TTC549 (cell line): ENCODE data around the gene ANXA9.

Source experiments
- FAIRE-seq: peaks from 2 replicates; lab custom pipeline; 2012; peaks lifted over from hg19 to GRCh38; lab: Jason Lieb, UNC

Gene ANXA9

DNA sequence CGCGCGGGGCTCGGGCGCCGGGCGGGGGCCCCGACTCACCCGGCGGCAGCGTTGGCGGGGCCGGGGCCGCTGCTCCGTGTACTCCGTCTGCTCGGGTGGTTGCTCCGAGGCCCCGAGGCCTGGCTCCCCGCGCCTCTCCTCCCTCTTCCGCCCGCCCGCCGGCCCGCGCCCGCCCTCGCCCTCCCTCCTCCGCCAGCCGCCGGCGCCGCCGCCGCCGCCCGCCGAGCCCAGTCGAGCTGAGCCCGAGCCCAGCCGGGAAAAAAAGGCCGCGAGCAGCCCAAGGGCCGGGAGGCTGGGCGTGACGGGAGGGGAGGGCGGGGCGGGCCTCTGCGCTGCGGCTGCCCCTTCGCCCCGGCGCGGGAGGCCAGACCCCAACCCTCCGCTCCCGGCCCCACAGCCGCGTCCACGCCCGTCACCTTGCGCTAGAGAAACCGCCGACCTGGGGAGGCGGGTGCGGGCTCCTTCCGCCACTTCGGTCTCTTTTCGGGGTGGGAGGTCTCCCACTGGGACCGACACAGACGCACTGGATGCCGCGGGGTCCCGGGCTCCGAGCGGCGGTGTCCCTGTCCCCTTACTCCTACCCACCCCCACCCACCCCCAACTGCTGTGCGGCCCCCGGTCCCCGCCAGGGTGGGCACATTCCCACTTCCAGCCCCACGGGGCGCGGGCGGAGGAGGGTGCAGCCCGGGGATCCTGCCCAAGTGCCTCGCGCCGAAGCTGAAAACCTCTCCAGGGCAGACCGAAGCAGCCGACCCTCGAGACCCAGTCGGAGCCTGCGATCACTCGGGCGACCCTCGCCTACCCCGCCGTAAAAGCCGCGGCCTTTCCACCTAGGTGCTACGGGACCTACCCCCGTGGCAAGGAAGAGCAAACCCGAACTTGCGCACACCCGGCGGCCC, 7.3 kb upstream of the ANXA9 start, which contains the start of gene CERS2:
Gene CERS2 (minus strand): TSS at position 256 of the 899 bp plus-strand sequence. CDS start 5,745 bp downstream, outside the sequence.
- FAIRE-seq: no peak

DNA sequence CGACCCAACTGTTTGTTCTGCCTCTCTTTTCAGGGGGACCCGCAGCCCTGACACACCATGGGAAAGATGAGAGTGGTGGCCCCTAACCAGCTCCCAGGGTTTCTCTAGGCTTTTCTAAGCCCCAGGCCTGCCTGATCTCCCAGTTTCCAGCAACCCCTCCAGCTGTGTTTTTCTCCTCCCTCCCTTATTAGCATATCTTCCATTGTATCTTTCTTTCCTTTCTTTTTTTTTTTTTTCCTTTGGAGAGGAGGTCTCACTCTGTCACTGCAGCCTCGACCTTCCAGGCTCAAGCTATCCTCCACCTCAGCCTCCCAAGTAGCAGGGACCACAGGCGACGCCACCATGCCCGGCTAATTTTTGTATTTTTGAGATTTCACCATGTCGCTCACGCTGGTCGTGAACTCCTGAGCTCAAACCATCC, 5.7 kb upstream of the ANXA9 start:
- no peak for FAIRE-seq

DNA sequence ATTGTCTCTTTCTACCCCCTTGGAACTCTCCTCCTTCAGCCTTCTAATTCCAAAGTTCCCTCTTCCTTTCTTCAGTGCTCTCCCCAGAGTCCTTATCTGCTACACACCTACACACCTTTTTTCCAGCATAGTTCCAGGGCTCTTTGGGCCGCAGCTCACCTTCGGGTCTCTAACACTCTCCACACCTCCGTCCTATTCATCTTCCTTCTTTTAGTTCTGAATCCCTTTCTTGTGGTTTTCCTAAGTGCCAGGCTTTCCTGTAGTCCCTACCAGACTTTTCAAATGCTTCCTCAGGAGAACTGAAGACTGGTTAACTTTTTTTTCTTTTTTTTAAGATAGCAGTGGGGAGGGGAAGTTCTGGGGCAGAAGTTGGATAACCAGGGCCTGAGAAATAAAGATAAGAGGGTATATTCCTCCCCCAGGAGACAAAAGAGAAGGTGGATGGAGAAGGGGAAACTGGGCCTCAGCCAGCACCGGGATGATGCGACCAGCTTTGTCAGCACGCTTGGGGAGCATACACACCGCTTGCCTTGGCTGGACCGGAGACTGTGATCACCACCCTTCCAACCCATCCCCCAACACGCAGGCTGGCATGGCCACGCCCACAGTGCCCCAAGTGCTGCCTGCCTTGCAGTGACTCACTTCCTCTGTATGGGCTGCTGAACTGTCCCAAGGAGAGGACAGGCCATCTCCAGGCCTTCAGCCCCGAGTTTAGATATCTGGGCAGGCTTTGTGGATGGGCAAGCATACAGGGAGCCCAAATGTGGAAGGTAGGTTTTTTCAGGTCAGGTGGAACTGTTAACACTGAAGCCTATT, 5.0 kb upstream of the ANXA9 start:
- FAIRE-seq: peak; percentile 65

DNA sequence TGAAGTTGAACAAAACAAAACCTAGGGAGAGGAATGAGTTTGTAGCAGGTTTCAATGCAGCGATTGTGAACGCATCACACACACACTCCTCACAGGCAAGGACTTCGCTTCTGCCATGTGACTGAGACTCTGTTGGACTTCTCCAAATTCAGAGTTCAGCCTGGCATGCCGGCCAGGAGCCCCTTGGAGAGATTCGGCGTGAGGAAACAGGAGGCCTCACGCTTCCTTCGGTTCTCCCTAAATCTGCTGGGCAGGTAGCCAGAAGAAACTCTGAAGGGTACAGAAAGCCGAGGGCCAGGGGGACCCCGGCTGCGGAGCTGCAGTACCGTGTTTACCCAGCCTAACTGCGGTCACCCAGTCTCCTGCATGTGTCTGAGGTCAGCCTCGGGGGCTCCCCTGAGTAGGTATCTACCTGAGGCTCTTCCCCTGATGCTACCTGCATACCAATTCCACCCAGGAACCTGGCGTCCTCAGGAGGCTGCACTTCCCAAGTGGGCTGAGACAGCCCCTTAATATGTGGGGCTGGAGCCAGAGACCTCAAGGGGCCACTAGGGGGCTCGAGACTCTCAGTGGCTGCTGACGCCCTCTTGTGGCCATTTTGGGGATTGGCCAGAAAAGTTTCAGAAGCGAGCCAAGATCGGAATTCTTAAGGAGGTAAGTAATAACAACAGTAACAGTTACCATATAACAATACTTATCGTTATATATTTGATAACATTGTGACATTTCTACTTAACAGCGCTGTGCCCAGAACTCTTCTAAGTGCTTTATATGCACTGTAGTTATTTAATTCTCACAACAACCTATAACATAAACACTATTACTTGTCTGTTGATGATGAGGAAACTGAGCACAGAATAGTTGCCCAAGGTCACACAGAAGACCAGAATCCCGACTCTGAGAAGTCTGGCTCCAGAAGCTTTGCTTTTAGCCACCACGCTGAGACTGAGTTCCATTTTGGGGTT, 2.7 kb upstream of the ANXA9 start:
- FAIRE-seq: peak; percentile 96

DNA sequence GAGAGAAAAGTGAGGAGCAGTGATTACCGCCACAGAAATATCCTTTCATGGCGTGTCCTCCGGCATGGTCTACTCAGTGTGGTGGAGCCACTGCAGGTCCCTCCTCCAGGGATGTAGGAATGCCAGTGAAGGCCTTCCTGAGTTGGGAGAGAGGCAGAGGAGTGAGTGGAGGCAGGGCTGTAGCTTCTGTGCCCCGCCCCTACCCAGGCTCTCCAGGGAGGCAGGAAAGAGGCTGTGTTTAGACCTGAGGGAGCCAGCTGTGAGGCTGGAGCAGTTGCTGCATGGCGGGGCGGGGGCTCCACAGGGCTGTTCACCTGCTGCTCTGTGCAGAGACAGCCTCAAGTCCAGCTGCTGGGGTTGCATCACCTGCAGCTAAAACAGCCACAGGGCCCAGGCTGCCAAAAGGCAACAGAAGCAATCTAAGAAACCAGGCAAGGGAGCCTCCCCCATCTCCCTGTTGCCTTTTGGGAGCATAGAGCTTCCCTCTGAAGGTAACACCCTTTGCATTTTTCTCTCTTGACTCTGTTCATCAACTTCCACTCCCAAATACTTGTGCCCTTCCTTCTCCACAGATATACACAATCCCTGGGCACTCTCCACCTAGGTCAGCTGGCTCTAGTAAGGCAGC, 801 bp upstream of the ANXA9 start:
- FAIRE-seq: no peak

DNA sequence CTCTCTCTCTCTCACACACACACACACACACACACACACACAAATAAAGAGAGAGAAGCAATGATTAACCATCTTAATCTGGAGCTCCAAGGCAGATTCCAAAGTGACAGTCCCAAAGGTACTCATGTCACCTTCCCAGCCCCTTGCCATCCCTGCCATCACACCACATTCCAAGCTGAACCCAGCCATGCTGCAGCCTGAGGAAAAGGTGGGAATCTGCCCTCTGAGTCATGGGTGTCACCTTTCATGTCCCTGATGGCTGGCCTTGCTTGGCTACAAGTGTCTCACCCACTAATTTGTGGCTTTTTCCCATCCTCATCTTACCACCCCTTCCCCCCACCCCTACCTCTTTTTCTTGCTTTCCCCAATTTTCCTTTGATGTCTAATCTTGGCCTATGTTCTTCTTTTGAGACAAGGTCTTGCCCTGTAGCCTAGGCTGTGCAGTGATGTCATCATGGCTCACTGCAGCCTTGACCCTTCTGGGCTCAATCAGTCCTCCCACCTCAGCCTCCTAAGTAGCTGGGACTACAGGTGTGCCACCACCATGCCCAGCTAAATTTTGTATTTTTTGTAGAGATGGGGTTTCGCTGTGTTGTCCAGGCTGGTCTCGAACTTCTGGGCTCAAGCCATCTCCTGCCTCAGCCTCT, 3.2 kb downstream of the ANXA9 start:
- FAIRE-seq: no peak

DNA sequence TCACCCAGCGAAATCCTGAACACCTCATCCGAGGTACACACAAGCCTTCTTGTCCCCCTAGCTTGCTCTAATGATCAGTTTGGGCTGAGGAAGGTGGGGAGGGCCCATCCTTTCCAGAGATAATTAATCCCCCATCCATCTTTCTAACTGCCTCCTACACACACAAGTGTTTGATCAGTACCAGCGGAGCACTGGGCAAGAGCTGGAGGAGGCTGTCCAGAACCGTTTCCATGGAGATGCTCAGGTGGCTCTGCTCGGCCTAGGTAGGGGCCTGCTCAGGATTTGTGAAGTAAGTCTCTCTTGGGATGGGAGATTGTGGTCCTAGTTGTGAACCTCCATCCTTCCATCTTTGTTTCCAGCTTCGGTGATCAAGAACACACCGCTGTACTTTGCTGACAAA, 5.8 kb downstream of the ANXA9 start:
- no peak for FAIRE-seq

DNA sequence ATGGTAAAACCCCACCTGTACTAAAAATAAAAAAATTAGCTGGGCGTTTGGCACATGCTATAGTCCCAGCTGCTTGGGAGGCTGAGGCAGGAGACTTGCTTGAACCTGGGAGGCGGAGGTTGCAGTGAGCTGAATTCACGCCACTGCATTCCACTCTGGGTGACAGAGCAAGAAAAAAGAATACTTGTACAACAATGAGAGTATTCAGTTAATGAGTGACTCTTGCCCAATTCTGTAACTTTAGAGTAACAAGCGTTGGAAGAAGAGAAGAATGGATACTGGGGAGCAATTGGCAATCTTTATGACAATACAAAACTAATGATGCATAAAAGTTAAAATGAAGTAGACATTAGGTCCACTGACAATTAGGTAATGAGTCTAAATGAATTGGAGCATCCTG, 10.5 kb downstream of the ANXA9 start:
- no peak for FAIRE-seq

DNA sequence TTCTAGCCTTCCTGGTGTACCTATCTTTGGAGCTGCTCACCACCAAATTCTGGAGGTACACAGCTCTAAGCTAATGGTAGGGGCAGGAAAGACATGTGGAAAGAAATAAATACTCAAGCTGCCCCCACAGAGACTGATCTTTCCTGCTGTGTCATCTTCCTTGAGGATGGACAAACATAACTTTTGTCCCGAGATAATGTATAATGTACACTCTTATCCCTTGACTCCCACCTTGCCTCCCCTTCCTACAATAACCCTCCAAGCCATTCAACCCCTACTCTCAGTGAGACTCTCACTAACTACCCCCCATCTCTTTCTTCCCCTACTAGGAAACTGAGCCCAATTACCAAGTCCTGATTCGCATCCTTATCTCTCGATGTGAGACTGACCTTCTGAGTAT, 12.2 kb downstream of the ANXA9 start:
- FAIRE-seq: no peak

DNA sequence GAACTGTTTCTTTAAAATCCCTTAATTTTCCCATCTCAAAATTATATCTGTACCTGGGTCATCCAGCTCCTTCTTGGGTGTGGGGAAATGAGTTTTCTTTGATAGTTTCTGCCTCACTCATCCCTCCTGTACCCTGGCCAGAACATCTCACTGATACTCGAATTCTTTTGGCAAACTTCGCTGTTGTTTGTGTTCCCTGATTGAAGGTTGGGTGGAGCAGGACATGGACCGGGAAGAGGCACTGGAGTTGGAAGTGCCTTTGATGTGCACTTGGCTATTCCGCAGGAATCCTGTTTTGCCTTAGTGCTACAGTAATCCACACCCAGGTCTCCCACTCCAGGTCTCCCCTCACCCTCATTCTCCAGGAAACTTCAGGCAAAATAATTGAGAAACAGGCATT, 13.4 kb downstream of the ANXA9 start:
- FAIRE-seq: no peak

DNA sequence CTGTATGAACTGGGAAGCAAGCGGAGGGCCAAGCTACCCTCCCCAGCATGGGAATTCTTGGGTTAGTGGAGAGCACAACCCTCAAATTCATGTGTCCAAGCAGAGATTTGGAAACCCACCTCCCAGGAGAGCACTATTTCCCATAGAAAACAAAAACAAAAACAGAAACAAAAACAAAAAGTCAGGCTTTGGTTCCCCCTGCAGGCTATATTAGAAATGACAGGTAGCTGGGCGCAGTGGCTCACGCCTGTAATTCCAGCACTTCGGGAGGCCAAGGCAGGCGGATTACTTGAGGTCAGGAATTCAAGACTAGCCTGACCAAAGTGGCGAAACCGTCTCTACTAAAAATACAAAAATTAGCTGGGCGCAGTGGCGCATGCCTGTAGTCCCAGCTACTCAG, 13.8 kb downstream of the ANXA9 start:
- peak; percentile 80 for FAIRE-seq

DNA sequence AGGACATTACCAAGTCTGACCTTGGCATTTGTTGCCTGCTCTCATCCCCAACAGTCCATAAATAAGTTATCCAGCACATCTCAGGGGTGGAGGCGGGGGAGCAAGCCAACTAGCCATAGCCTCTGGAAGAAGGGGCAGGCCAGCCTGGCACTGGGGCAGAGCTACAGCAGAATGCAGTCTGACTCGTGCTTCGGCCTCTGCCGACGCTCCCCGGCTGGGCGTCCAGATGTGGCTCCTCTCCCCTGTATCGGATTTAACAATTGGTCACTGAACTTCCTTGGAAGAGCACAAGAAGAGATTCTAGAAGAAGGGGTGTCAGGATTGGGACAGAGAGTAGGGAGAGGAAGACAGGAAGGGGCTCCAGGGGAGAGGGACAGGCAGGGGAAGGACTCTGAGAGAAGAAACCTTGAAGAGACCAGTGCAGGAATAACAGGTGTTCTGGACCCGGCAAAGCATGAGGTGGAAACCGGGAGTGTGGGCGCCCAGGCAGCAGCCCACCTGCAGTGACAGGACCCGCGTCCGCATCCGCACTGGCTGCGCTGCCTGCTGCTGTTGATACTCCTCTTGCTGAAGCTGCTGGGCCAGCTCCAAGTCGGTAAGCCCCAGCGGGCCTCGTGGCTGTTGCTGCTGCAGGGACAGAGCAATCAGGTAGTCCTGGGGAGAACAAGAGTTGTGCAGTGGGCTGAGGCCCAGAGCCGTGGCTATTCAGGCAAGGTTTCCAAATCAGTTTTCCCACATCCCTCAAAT, 15.2 kb downstream of the ANXA9 start:
- FAIRE-seq: no peak

DNA sequence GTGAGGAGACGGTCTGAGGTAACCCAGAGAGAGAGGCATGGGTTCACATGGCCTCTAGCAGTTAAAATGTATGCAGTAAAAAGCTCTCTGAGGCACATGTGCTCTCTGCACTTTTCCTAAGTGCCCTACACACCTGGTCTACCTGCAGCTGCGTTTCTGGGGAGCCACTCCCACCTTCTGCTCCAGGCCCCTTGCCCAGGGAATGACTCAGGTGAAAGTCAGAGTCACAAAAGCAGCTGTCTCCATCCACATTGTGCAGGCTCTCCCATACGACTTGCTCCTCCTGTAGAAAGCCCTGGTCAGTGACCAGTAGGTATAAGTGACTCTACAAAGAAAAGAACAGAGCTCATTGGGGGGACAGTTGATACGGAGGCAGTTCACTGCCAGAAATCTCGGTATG, 15.9 kb downstream of the ANXA9 start:
- no peak for FAIRE-seq

DNA sequence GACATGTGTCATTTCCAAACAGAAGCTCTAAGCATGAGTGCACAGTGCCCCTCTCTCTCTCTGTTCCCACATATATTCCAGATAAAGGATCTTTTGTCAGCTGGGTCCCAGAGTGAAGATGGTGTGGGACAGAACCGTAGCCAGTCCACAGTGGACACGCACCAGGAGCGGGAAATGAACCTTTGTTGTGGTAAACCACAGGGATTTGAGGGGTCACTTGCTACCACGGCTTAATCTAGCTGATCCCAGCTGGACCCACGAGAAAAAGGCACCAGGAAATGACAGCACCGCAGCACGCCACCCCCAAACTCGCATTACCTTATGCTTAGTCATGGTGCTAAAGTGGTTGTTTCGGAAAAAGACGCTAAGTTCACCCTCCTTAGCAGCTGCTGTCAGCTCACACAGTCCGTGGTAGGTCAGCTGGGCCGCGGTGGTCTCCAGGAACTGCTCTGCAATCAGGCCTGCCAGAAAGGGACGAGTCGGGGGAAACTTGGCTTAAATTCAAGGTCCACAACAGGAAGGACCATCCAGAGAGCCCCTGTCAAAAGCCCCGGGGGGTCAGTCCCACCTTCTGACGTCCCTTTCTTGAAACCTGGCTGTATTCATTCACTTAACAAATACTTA, 17.1 kb downstream of the ANXA9 start:
- no peak for FAIRE-seq

DNA sequence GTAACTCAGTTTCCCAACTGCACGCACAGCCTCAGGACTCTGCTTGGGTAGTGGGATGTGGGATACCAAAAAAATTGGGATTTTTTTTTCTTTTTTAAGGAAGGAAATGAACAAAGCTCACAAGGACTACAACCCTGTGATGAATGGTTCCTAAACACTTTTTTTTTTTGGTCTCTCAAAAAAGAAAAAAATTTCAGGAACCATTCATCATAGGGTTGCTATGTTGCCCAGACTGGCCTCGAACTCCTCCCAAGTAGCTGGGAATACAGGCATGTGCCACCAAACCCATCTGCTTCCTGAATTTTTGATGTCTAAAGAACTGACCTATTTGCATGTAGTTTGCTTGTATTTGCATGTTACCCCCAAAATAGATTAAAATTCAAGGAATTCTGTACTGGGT, 17.8 kb downstream of the ANXA9 start:
- FAIRE-seq: no peak

DNA sequence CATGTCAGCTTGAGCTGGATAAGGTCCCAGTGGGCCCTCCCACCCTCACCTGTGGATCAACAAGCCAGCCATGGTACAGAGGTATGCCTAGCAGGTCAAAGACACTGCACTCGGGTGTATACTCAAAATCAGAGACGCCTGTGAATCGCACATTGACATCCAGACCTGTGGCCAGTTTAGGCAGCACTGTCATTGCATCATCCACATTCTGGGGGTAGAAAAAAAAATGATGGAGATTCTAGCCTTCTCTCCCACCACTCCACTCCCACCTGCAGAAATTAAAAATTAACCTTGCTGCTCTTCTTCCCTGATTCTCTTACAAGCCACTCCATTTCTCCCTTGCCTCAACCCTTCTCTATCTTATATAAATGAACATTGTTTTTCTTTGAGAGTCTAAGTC, 18.3 kb downstream of the ANXA9 start:
- no peak for FAIRE-seq

DNA sequence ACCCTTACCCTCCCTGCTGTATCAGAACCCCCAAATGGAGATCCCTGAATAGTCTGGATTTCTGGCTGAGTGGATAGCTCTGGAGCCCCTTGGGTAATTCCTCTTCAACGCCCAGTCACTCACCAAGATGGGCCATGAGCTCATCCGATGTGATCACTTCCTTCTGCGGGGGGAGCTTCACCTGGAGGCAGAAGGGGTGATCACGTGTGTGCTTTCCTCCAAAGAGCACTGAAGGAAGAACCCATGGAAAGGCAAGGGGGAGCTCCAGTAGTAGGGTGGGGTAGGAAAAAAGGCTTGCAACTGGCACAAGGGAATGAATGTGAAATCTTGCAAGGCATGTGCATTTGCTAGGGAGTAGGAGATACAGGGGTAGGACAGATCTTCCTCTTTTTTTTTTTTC, 19.5 kb downstream of the ANXA9 start:
- FAIRE-seq: no peak

DNA sequence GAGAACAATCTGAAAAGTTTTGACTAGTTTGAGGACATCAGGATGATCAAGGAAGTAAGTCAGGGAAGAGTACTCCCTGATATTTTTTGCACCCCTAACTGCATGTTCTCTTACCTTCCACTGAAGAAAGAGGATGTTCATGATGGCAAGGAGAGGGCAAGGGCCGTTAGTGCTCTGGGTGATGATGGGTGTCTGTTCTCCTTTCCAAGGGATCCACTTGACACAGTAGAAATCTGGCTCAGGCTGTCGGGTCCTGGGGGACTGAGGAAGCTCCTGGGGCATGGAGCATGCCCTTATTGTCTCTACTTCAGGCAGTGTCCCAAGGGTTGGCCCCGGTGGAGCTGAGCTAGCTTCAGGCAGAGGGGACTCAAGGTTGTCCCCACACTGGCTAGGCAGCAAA, 20.0 kb downstream of the ANXA9 start:
- no peak for FAIRE-seq

DNA sequence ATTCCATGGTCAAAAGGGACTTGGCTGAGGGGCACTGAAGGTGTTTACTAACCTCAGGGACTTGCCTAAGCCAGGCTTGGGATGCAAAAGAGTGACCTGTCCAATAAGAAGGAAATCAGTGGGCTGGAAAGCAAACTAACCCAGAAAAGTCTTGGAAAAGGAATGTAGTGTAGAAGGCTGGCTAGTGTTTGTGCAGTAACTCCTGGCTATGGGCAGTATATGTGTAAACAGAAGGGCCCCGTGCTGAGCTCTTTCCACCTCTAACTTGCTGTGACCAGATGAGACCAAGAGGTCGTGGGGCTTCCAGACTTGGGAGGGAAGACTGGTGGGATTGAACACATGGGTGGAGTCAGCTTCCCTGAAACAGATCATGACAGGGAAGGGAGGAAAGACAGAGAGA, 20.5 kb downstream of the ANXA9 start:
- FAIRE-seq: no peak

DNA sequence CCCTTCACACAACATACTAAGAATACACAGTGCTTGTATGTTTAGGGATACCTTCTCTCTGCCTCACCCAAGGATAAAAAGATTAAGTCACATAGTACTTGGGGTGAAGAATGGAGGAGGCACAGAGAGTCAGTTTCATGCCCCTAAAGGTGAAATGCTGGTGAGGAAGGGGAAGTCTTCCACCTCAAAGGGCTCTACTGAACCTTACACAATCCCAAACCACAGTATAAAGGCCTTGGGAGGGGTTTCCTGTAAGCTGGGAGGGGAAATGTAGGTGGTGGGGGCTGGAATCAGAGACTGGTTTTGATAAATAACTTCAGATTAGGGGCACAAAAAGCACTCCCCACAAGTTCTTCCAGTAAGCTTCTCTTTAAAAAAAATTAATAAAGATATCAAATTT, 21.1 kb downstream of the ANXA9 start:
- no peak for FAIRE-seq
